Measurements from ENCODE around the gene SAXO1. TPM values are rescaled to one million over a fixed set of nuclear protein-coding genes. Genes with fewer than 3 reads are reported as not detected.

SAXO1 gene
- total RNA-seq, 1 experiment from 2014 or later, result 0.09 TPM

GRCh38 chr9:18903450-18903849 lies 129.6 kb downstream of the SAXO1 start:
- Mint-ChIP-seq H3K27me3 (ENCODE audit: low read depth) (no peaks in the 10 kb centered on the region), H3K36me3 (peaks cover 2% of the 10 kb centered on the region; the same call in 1 of the 2 replicates), H3K4me1 (peaks cover 2% of the 10 kb centered on the region), H3K4me3 (no peak overlapping the region), H3K9me3 (peaks cover 23% of the 10 kb centered on the region), H3K27ac (no peak overlapping the region)
- DNase-seq (ENCODE audit: low spot score) (no peak), ATAC-seq (no peak)
- no peak for TF ChIP-seq FOXJ3 (CRISPR knock-in tag; IDR thresholded peaks at IDR 0.05; ENCODE audit: borderline replicate concordance)
- TF ChIP-seq NFE2L1 (CRISPR knock-in tag; IDR thresholded peaks at IDR 0.05), result no peak
- TF ChIP-seq, protein P1, sequence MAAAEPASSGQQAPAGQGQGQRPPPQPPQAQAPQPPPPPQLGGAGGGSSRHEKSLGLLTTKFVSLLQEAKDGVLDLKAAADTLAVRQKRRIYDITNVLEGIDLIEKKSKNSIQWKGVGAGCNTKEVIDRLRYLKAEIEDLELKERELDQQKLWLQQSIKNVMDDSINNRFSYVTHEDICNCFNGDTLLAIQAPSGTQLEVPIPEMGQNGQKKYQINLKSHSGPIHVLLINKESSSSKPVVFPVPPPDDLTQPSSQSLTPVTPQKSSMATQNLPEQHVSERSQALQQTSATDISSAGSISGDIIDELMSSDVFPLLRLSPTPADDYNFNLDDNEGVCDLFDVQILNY (CRISPR knock-in tag; IDR thresholded peaks at IDR 0.05), result no peak
- TF ChIP-seq ZBTB43 (CRISPR knock-in tag; IDR thresholded peaks at IDR 0.05), result no peak
- no peak for TF ChIP-seq ZSCAN18 (CRISPR knock-in tag; IDR thresholded peaks at IDR 0.05)
- TF ChIP-seq, protein P2, sequence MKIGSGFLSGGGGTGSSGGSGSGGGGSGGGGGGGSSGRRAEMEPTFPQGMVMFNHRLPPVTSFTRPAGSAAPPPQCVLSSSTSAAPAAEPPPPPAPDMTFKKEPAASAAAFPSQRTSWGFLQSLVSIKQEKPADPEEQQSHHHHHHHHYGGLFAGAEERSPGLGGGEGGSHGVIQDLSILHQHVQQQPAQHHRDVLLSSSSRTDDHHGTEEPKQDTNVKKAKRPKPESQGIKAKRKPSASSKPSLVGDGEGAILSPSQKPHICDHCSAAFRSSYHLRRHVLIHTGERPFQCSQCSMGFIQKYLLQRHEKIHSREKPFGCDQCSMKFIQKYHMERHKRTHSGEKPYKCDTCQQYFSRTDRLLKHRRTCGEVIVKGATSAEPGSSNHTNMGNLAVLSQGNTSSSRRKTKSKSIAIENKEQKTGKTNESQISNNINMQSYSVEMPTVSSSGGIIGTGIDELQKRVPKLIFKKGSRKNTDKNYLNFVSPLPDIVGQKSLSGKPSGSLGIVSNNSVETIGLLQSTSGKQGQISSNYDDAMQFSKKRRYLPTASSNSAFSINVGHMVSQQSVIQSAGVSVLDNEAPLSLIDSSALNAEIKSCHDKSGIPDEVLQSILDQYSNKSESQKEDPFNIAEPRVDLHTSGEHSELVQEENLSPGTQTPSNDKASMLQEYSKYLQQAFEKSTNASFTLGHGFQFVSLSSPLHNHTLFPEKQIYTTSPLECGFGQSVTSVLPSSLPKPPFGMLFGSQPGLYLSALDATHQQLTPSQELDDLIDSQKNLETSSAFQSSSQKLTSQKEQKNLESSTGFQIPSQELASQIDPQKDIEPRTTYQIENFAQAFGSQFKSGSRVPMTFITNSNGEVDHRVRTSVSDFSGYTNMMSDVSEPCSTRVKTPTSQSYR (CRISPR knock-in tag; IDR thresholded peaks at IDR 0.05), result no peak
- no peak for TF ChIP-seq CREM (CRISPR knock-in tag; IDR thresholded peaks at IDR 0.05)
- no peak for TF ChIP-seq ARID4B (CRISPR knock-in tag; IDR thresholded peaks at IDR 0.05; ENCODE audit: borderline replicate concordance)
- TF ChIP-seq JAZF1 (CRISPR knock-in tag; IDR thresholded peaks at IDR 0.05), result no peak
- no peak for TF ChIP-seq MLX (CRISPR knock-in tag; IDR thresholded peaks at IDR 0.05)
- TF ChIP-seq JUN (CRISPR knock-in tag; IDR thresholded peaks at IDR 0.05), result no peak
- no peak for TF ChIP-seq SMAD3 (CRISPR knock-in tag; IDR thresholded peaks at IDR 0.05; ENCODE audit: borderline replicate concordance)
- TF ChIP-seq ZNF219 (CRISPR knock-in tag; IDR thresholded peaks at IDR 0.05; ENCODE audit: borderline replicate concordance), result no peak
- TF ChIP-seq ZNF396 (CRISPR knock-in tag; IDR thresholded peaks at IDR 0.05; ENCODE audit: borderline replicate concordance), result no peak
- no peak for TF ChIP-seq SMAD4 (CRISPR knock-in tag; IDR thresholded peaks at IDR 0.05)
- TF ChIP-seq ZNF416 (CRISPR knock-in tag; IDR thresholded peaks at IDR 0.05), result no peak
- no peak for TF ChIP-seq ATF2 (CRISPR knock-in tag; IDR thresholded peaks at IDR 0.05; ENCODE audit: borderline replicate concordance, low read depth)
- TF ChIP-seq TP53 (CRISPR knock-in tag; IDR thresholded peaks at IDR 0.05), result no peak
- TF ChIP-seq ELF4 (CRISPR knock-in tag; IDR thresholded peaks at IDR 0.05; ENCODE audit: low read depth), result no peak
- TF ChIP-seq ZNF232 (CRISPR knock-in tag; IDR thresholded peaks at IDR 0.05), result no peak
- ChIA-PET CTCF (no interaction called here), POLR2A (no interaction called here)
